K562 (cell line): Measurements from ENCODE around the gene MGA. TPM values are rescaled to one million over a fixed set of nuclear protein-coding genes. Genes with fewer than 3 reads are reported as not detected.
A peak's percentile ranks its signal among the peaks of the same experiment; 100 is the strongest.

Experiments used
- CHCHD3 ChIP-seq: fragments of 250-450 bp; sonication (Bioruptor Pico); IDR thresholded peaks from 2 replicates; pipeline ENCODE4 v2.1.2; 2022; ENCODE audit warnings: mild to moderate bottlenecking
- CHD1 ChIP-seq: fragments of 200-600 bp; sonication (generic); IDR thresholded peaks from one replicate; pipeline ENCODE4 v1.6.1; 2012; ENCODE audit warnings: mild to moderate bottlenecking, moderate library complexity, low read length, inconsistent platforms
- ESRRA ChIP-seq: fragments of 450-650 bp; IDR thresholded peaks from 2 replicates; pipeline ENCODE4 v1.6.1; 2014; ENCODE audit warnings: low read depth, mild to moderate bottlenecking, moderate library complexity, borderline replicate concordance
- ETV1 ChIP-seq: fragments of 450-650 bp; conservative IDR thresholded peaks from 2 replicates; pipeline ENCODE4 v1.6.1; 2016; ENCODE audit warnings: missing genetic modification characterization, control low read depth, low read depth, missing compliant biosample characterization
- FOXK2 ChIP-seq, 2 experiments: fragments of 450-650 bp; IDR thresholded peaks in 1 of 2; conservative IDR thresholded peaks in 1 of 2; 2 replicates each; pipeline ENCODE4 v1.6.1; 2016; ENCODE audit warnings: low read depth in 2 of 2, mild to moderate bottlenecking in 1 of 2
- FUS ChIP-seq: fragments of 200-400 bp; formaldehyde crosslinking; optimal IDR thresholded peaks from 2 replicates; pipeline ENCODE3; 2017; ENCODE audit warnings: low read depth, low read length
- GABPA ChIP-seq: fragments of 200-800 bp; sonication (Bioruptor generic); conservative IDR thresholded peaks from 2 replicates; pipeline ENCODE4 v1.6.1; 2016; ENCODE audit warnings: low read depth, missing genetic modification characterization, missing compliant biosample characterization
- HDAC1 ChIP-seq, 2 experiments: fragments of 450-650 bp; IDR thresholded peaks; 2 replicates each; pipeline ENCODE4 v1.6.1; 2016 to 2017; ENCODE audit warnings: inconsistent platforms in 1 of 2, mild to moderate bottlenecking in 1 of 2, moderate library complexity in 1 of 2
- HMG20A ChIP-seq: fragments of 450-650 bp; formaldehyde crosslinking; conservative IDR thresholded peaks from 2 replicates; pipeline ENCODE4 v1.4.0; 2020; ENCODE audit warnings: mild to moderate bottlenecking, mixed read lengths
- KAT8 ChIP-seq: fragments of 450-650 bp; IDR thresholded peaks from 2 replicates; pipeline ENCODE4 v1.6.1; 2016; ENCODE audit warnings: low read depth, mild to moderate bottlenecking
- MCM7 ChIP-seq, 2 experiments: fragments of 450-650 bp; IDR thresholded peaks; 2 replicates each; pipeline ENCODE4 v1.6.1; 2016 to 2018
- MEIS2 ChIP-seq: fragments of 450-650 bp; IDR thresholded peaks from 2 replicates; pipeline ENCODE4 v1.6.1; 2014; ENCODE audit warnings: mild to moderate bottlenecking; ENCODE audit not compliant: partially characterized antibody
- NONO ChIP-seq, 2 experiments: fragments of 200-400 bp in 1 of 2; fragments of 450-650 bp in 1 of 2; formaldehyde crosslinking in 1 of 2; IDR thresholded peaks; 2 replicates each; pipeline ENCODE4 v1.6.1; 2017; ENCODE audit warnings: low read depth in 2 of 2, mild to moderate bottlenecking in 2 of 2, moderate library complexity in 2 of 2, low read length in 1 of 2
- PPARD ChIP-seq: fragments of 250-450 bp; sonication (Bioruptor Pico); IDR thresholded peaks from 2 replicates; pipeline ENCODE4 v1.8.0; 2022; ENCODE audit warnings: inconsistent platforms, mild to moderate bottlenecking, moderate library complexity
- SAFB ChIP-seq: fragments of 200-400 bp; formaldehyde crosslinking; IDR thresholded peaks from 2 replicates; pipeline ENCODE4 v1.6.1; 2017; ENCODE audit warnings: low read depth, low read length, borderline replicate concordance
- SNRNP70 ChIP-seq: fragments of 200-400 bp; formaldehyde crosslinking; optimal IDR thresholded peaks from 2 replicates; pipeline ENCODE3; 2017; ENCODE audit warnings: low read depth, low read length
- STAT5B ChIP-seq: fragments of 250-450 bp; sonication (Bioruptor Pico); IDR thresholded peaks from 2 replicates; pipeline ENCODE4 v1.8.0; 2021; ENCODE audit warnings: mild to moderate bottlenecking, inconsistent platforms
- TAF1 ChIP-seq: IDR thresholded peaks from 2 replicates; pipeline ENCODE4 v1.6.1; 2011; ENCODE audit warnings: mild to moderate bottlenecking, low read length, moderate library complexity; ENCODE audit not compliant: insufficient read depth, control insufficient read depth, severe bottlenecking; ENCODE audit errors: extremely low read depth
- TEAD4 ChIP-seq, 2 experiments: sonication (generic) in 1 of 2; formaldehyde crosslinking in 1 of 2; IDR thresholded peaks; 2 replicates each; pipeline versions ENCODE4 v1.6.1 to v1.8.0; 2012 to 2022; ENCODE audit warnings: borderline replicate concordance in 1 of 2, inconsistent platforms in 1 of 2, low read length in 1 of 2, mild to moderate bottlenecking in 1 of 2, missing genetic modification reagents in 1 of 2
- TFE3 ChIP-seq: fragments of 450-650 bp; formaldehyde crosslinking; IDR thresholded peaks from 2 replicates; pipeline ENCODE4 v1.4.0; 2020; ENCODE audit warnings: mild to moderate bottlenecking, mixed read lengths
- ZKSCAN1 ChIP-seq: fragments of 150-350 bp; IDR thresholded peaks from 2 replicates; pipeline ENCODE4 v1.6.1; 2016; ENCODE audit warnings: low read depth, low read length
- ZKSCAN3 ChIP-seq: fragments of 250-450 bp; sonication (Bioruptor Pico); IDR thresholded peaks from 2 replicates; pipeline ENCODE4 v1.4.0; 2020
- ZNF232 ChIP-seq: sonication (generic); formaldehyde crosslinking; IDR thresholded peaks from 2 replicates; pipeline ENCODE4 v1.8.0; 2022; ENCODE audit warnings: mild to moderate bottlenecking, missing genetic modification reagents
- ZNF384 ChIP-seq: IDR thresholded peaks from 2 replicates; pipeline ENCODE4 v1.6.1; 2012; ENCODE audit warnings: low read depth, low read length, improper control_type of control experiment
- ZNF41 ChIP-seq: fragments of 250-450 bp; sonication (Bioruptor Pico); conservative IDR thresholded peaks from 2 replicates; pipeline ENCODE4 v1.4.0; 2020; ENCODE audit warnings: mild to moderate bottlenecking
- ZNF668 ChIP-seq: fragments of 250-450 bp; sonication (Bioruptor Pico); IDR thresholded peaks from 2 replicates; pipeline ENCODE4 v1.8.0; 2022; ENCODE audit warnings: mild to moderate bottlenecking, inconsistent platforms
- ZNF79 ChIP-seq: fragments of 250-450 bp; sonication (Bioruptor Pico); IDR thresholded peaks from 2 replicates; pipeline ENCODE4 v1.4.0; 2020; ENCODE audit warnings: low read depth, mild to moderate bottlenecking, moderate library complexity
- ZSCAN29 ChIP-seq: fragments of 450-650 bp; IDR thresholded peaks from 2 replicates; pipeline ENCODE4 v1.6.1; 2017
- polyA plus RNA-seq, 8 experiments: library from polyadenylated mRNA; depleted of rRNA in 4 of 8; stranded (reverse) in 5 of 8; unstranded in 3 of 8; fragments of >200 nt; fragmentation: Nextera tagmentation in 2 of 8; fragmentation: Illumina TruSeq in 1 of 8; extraction: Ambion mirVana in 2 of 8; extraction: Trizol in 1 of 8; gene quantifications; 2 replicates each; pipeline versions ENCODE4 v1.2.1 to v1.2.3, GENCODE V29; 2011 to 2014; ENCODE audit warnings: inconsistent platforms in 1 of 8, missing spikeins in 1 of 8
- total RNA-seq, 7 experiments: library from RNA; depleted of rRNA in 6 of 7; stranded (reverse); fragments of >200 nt in 6 of 7; fragmentation: Illumina TruSeq in 2 of 7; extraction: Trizol in 2 of 7; gene quantifications; 2 replicates each; pipeline versions ENCODE4 v1.2.1 to v1.2.3, GENCODE V29; 2011 to 2021; ENCODE audit warnings: low replicate concordance in 1 of 7

MGA gene
- total and polyA plus RNA-seq, 9 of the 15 experiments (the other 6 are each of a cell fraction or from before 2014, with no cell fraction given), result 4.7 to 56.1 (median 21.1) TPM

- no peak for TF ChIP-seq ZNF79 (CRISPR knock-in tag)
- TF ChIP-seq ZNF668 (CRISPR knock-in tag), result no peak
- TF ChIP-seq SAFB, result 0 out of 2 replicates have a peak, but pooled peaks have one; percentile 12
- TF ChIP-seq ZKSCAN1, result peak; percentile 38
- no peak for TF ChIP-seq ZSCAN29
- TF ChIP-seq TEAD4 (IDR thresholded peaks at IDR 0.05; ENCODE audit: low read length), result no peak; the same call in 1 of the 2 replicates
- no peak for TF ChIP-seq TEAD4 (CRISPR knock-in tag; IDR thresholded peaks at IDR 0.05; ENCODE audit: borderline replicate concordance)
- no peak for TF ChIP-seq ZKSCAN3 (CRISPR knock-in tag)
- TF ChIP-seq ESRRA, result peak; percentile 86
- TF ChIP-seq TAF1, result peak; percentile 15
- TF ChIP-seq FOXK2 (conservative IDR thresholded peaks at IDR 0.05 in 1 of 2, IDR thresholded peaks at IDR 0.05 in 1 of 2; ENCODE audit: low read depth in 2 of 2), result peak; percentile 43 to 70; a peak in 1 of 4 replicates
- no peak for TF ChIP-seq ETV1 (tag)
- TF ChIP-seq NONO (IDR thresholded peaks at IDR 0.05; ENCODE audit: low read depth in 2 of 2, low read length in 1 of 2), result peak in 1 of 2 experiments; percentile 67; a peak in 2 of 4 replicates
- TF ChIP-seq CHD1, result no peak
- TF ChIP-seq STAT5B (CRISPR knock-in tag), result no peak
- no peak for TF ChIP-seq GABPA
- no peak for TF ChIP-seq CHCHD3 (CRISPR knock-in tag)
- 0 out of 2 replicates have a peak, but pooled peaks have one; percentile 39 for TF ChIP-seq ZNF232 (CRISPR knock-in tag)
- TF ChIP-seq PPARD (CRISPR knock-in tag), result no peak
- no peak for TF ChIP-seq FUS
- no peak for TF ChIP-seq TFE3 (CRISPR knock-in tag)
- peak in 1 of 2 experiments; percentile 71; a peak in 1 of 4 replicates for TF ChIP-seq HDAC1 (IDR thresholded peaks at IDR 0.05)
- no peak for TF ChIP-seq SNRNP70
- TF ChIP-seq MEIS2, result no peak
- no peak for TF ChIP-seq MCM7 (IDR thresholded peaks at IDR 0.05)
- no peak for TF ChIP-seq HMG20A
- TF ChIP-seq KAT8, result no peak
- TF ChIP-seq ZNF41 (CRISPR knock-in tag), result no peak
- 0 out of 2 replicates have a peak, but pooled peaks have one; percentile 32 for TF ChIP-seq ZNF384
These were observed 114.1 kb downstream of the MGA start, which contains the start of gene MAPKBP1 (continued) for GRCh38 chr15:41774062-41774881.
